Skin of body (tissue), 2 donors: ENCODE results near the gene LRATD1. TPM values are rescaled to one million over a fixed set of nuclear protein-coding genes. Genes with fewer than 3 reads are reported as not detected.
A peak's percentile ranks its signal among the peaks of the same experiment; 100 is the strongest.

Experiments used
- DNase-seq: peaks from one replicate; lab custom pipeline; 2025; lab: John Stamatoyannopoulos, UW
- total RNA-seq: library from RNA; depleted of rRNA; stranded (reverse); fragments of >200 nt; gene quantifications from one replicate; pipeline ENCODE4 v1.2.3, GENCODE V29; 2014

LRATD1 gene
- total RNA-seq, 1 donor from 2014 or later: 27.8 TPM

GRCh38 chr2:14633461-14634181 is 1.1 kb downstream of the LRATD1 start:
- DNase-seq: no peak

- no peak for DNase-seq
Observed at GRCh38 chr2:14634182-14634488, 1.6 kb downstream of the LRATD1 start.

- peak; percentile 54 for DNase-seq
Observed at GRCh38 chr2:14634489-14635390, 2.2 kb downstream of the LRATD1 start.

GRCh38 chr2:14635391-14635871 is 2.9 kb downstream of the LRATD1 start:
- peak; percentile 52 for DNase-seq

- DNase-seq: no peak
Observed at GRCh38 chr2:14638488-14638887, 6.0 kb downstream of the LRATD1 start.

- DNase-seq: no peak
Observed at GRCh38 chr2:14641116-14641515, 8.6 kb downstream of the LRATD1 start.

- no peak for DNase-seq
Observed at GRCh38 chr2:14642499-14642898, 10.0 kb downstream of the LRATD1 start.

GRCh38 chr2:14647714-14648113 is 15.2 kb downstream of the LRATD1 start:
- peak; percentile 25 for DNase-seq

- DNase-seq: no peak
Observed at GRCh38 chr2:14650066-14650465, 17.5 kb downstream of the LRATD1 start.

GRCh38 chr2:14654835-14655282 is 22.3 kb downstream of the LRATD1 start:
- no peak for DNase-seq

GRCh38 chr2:14656146-14656545 is 23.6 kb downstream of the LRATD1 start:
- DNase-seq: no peak

- DNase-seq: no peak
Observed at GRCh38 chr2:14661163-14661562, 28.6 kb downstream of the LRATD1 start.

GRCh38 chr2:14673351-14673875 is 40.9 kb downstream of the LRATD1 start:
- DNase-seq: no peak

GRCh38 chr2:14675489-14675888 is 43.0 kb downstream of the LRATD1 start:
- DNase-seq: no peak

GRCh38 chr2:14676371-14676770 is 43.9 kb downstream of the LRATD1 start:
- no peak for DNase-seq

GRCh38 chr2:14677039-14677438 is 44.5 kb downstream of the LRATD1 start:
- DNase-seq: no peak

GRCh38 chr2:14678761-14679160 is 46.2 kb downstream of the LRATD1 start:
- DNase-seq: peak; percentile 61

- DNase-seq: no peak
Observed at GRCh38 chr2:14681608-14682007, 49.1 kb downstream of the LRATD1 start.
